ENCODE data around the gene KRTAP10-6.
"Not testable (repeated sequence)": the region's sequence is repeated elsewhere in the genome, so short reads cannot be mapped to it uniquely, and the experiment has no call there.

The KRTAP10-6 gene

GRCh38 chr21:44636209-44637017 lies 44.1 kb upstream of the KRTAP10-6 start:
- H3K4me3 ChIP-seq (ENCODE audit: low read depth in 1 of 2, low read length in 1 of 2), result no peak overlapping the region
- no peaks in the 10 kb centered on the region for H3K4me1 ChIP-seq (ENCODE audit: control insufficient read depth in 1 of 2, insufficient read depth in 1 of 2, low read depth in 1 of 2, low read length in 1 of 2)
- H3K36me3 ChIP-seq, result no peaks in the 10 kb centered on the region
- no peak overlapping the region for H3K27ac ChIP-seq
- no peaks in the 10 kb centered on the region for H3K9me3 ChIP-seq
- peaks cover 7% of the 10 kb centered on the region for H3K27me3 ChIP-seq
- no peak for TF ChIP-seq CTCF (IDR thresholded peaks at IDR 0.05)

DNA sequence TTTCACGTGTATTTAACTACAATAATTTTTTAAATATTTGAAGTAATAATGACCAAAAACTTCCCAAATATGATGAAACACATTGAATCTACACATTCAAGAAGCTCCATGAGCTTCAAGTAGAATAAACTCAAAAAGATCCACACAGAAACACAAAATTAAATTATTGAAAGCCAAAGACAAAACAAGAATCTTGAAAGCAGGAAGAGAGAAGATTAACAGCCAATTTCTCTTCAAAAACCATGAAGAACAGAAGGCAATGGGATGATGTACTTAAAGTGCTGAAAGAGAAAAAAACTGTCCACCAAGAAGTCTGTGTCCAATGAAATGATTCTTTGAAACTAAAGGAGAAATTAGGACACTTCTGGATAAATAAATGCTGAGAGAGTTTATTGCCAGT lies 39.8 kb upstream of the KRTAP10-6 start:
- no peak for TF ChIP-seq CTCF (IDR thresholded peaks at IDR 0.05)
- peaks cover 5 to 11% of the 10 kb centered on the region in 2 experiments for H3K4me1 ChIP-seq (ENCODE audit: control insufficient read depth in 1 of 2, insufficient read depth in 1 of 2, low read depth in 1 of 2, low read length in 1 of 2)
- no peak overlapping the region for H3K4me3 ChIP-seq (ENCODE audit: low read depth in 1 of 2, low read length in 1 of 2)
- H3K27me3 ChIP-seq, result peaks cover 10% of the 10 kb centered on the region
- no peaks in the 10 kb centered on the region for H3K36me3 ChIP-seq
- H3K9me3 ChIP-seq, result no peaks in the 10 kb centered on the region
- H3K27ac ChIP-seq, result no peak overlapping the region

GRCh38 chr21:44630440-44630839 lies 38.1 kb upstream of the KRTAP10-6 start:
- no peaks in the 10 kb centered on the region for H3K9me3 ChIP-seq
- H3K36me3 ChIP-seq, result no peaks in the 10 kb centered on the region
- H3K4me1 ChIP-seq (ENCODE audit: control insufficient read depth in 1 of 2, insufficient read depth in 1 of 2, low read depth in 1 of 2, low read length in 1 of 2), result peaks cover 5 to 11% of the 10 kb centered on the region in 2 experiments
- TF ChIP-seq CTCF (IDR thresholded peaks at IDR 0.05), result no peak
- H3K27me3 ChIP-seq, result peaks cover 15% of the 10 kb centered on the region
- no peak overlapping the region for H3K4me3 ChIP-seq (ENCODE audit: low read depth in 1 of 2, low read length in 1 of 2)
- H3K27ac ChIP-seq, result peak overlapping the region; percentile 39

DNA sequence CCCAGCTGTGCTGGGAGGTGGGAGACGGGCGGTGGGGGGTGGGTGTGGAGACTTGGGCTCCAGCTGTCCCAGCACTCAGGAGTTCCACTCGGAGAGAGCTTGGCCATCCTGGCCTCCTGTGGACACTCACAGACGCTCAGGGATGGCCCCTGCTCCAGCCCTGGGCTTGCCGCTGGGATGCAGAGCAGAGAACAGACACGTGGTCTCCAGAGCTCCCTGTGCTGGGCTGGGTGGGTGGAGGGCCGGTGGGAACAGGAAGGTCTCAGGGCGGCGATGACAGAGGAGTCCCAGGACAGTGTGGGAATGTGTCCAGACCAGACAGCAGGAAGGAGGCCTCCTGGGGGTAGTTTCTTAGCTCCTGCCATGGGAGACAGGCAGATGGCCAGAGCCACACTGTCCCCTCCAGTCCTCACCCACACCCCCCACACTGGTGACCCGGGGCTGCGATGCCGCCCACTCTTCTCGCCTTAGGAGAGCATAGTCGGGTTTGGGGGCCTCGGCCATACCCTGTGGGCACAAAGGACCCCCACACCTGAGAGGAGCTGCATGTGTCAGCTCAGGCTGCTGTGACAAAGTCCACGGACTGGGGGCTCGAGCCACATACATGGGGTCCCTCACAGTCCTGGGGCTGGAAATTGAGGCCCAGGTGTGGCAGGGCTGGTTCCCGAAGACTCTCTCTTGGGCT lies 36.5 kb upstream of the KRTAP10-6 start:
- TF ChIP-seq CTCF (IDR thresholded peaks at IDR 0.05), result no peak
- Histone ChIP-seq H3K27ac (no peak overlapping the region), H3K4me3 (ENCODE audit: low read depth in 1 of 2, low read length in 1 of 2) (no peak overlapping the region), H3K4me1 (ENCODE audit: control insufficient read depth in 1 of 2, insufficient read depth in 1 of 2, low read depth in 1 of 2, low read length in 1 of 2) (peaks cover 5 to 11% of the 10 kb centered on the region in 2 experiments), H3K36me3 (no peaks in the 10 kb centered on the region), H3K9me3 (no peaks in the 10 kb centered on the region), H3K27me3 (peaks cover 9% of the 10 kb centered on the region)

- H3K9me3 ChIP-seq, result not testable (repeated sequence)
- peaks cover 5 to 11% of the 10 kb centered on the region in 2 experiments for H3K4me1 ChIP-seq (ENCODE audit: control insufficient read depth in 1 of 2, insufficient read depth in 1 of 2, low read depth in 1 of 2, low read length in 1 of 2)
Measured at GRCh38 chr21:44627831-44628233, 35.5 kb upstream of the KRTAP10-6 start.

GRCh38 chr21:44627181-44627822 lies 35.0 kb upstream of the KRTAP10-6 start:
- not testable (repeated sequence) for H3K36me3 ChIP-seq; H3K9me3 ChIP-seq; H3K27me3 ChIP-seq; H3K27ac ChIP-seq; H3K4me3 ChIP-seq (ENCODE audit: low read depth in 1 of 2, low read length in 1 of 2)
- peaks cover 5 to 14% of the 10 kb centered on the region in 2 experiments for H3K4me1 ChIP-seq (ENCODE audit: control insufficient read depth in 1 of 2, insufficient read depth in 1 of 2, low read depth in 1 of 2, low read length in 1 of 2)

More at GRCh38 chr21:44627831-44628233, 35.5 kb upstream of the KRTAP10-6 start:
- not testable (repeated sequence) for H3K36me3 ChIP-seq; H3K4me3 ChIP-seq (ENCODE audit: low read depth in 1 of 2, low read length in 1 of 2); H3K27me3 ChIP-seq; H3K27ac ChIP-seq

All from neutrophil (primary cell).